Thoracic aorta (tissue), 2 donors: Measurements from ENCODE around the gene ZNF423. TPM values are rescaled to one million over a fixed set of nuclear protein-coding genes. Genes with fewer than 3 reads are reported as not detected.

Experiments
- ATAC-seq: fragments of 150-250 bp; one replicate; pipeline ENCODE4 v1.8.0; 2017; ENCODE audit warnings: low read depth; ENCODE audit not compliant: insufficient number of reproducible peaks, low FRiP score
- DNase-seq: peaks from one replicate; pipeline ENCODE4 v3.0.0-alpha.2; 2020; ENCODE audit warnings: low spot score
- H3K27ac ChIP-seq, 2 donors: fragments of 200-600 bp; sonication (generic); 1 replicate in 1 of 2; 2 replicates in 1 of 2; pipeline ENCODE4 v1.5.1; 2016; ENCODE audit warnings: mild to moderate bottlenecking in 2 of 2, moderate library complexity in 2 of 2
- H3K27me3 ChIP-seq: fragments of 200-600 bp; sonication (generic); replicated peaks from 2 replicates; pipeline ENCODE4 v1.6.0; 2016; ENCODE audit warnings: mild to moderate bottlenecking; ENCODE audit not compliant: insufficient read depth
- H3K36me3 ChIP-seq: fragments of 200-600 bp; sonication (generic); one replicate; pipeline ENCODE4 v1.5.1; 2016
- H3K4me1 ChIP-seq, 2 donors: fragments of 200-600 bp; sonication (generic); 1 replicate in 1 of 2; 2 replicates in 1 of 2; pipeline versions ENCODE4 v1.5.1 to v1.6.0; 2016; ENCODE audit warnings: low read depth in 2 of 2, mild to moderate bottlenecking in 1 of 2; ENCODE audit not compliant: control insufficient read depth in 1 of 2
- H3K4me3 ChIP-seq: fragments of 200-600 bp; sonication (generic); 2 replicates; pipeline ENCODE4 v1.5.1; 2016; ENCODE audit warnings: mild to moderate bottlenecking
- H3K9me3 ChIP-seq: fragments of 200-600 bp; sonication (generic); 2 replicates; pipeline ENCODE4 v1.5.1; 2016
- total RNA-seq, 2 donors: library from RNA; depleted of rRNA; stranded (reverse); fragments of >200 nt; gene quantifications; one replicate each; pipeline versions ENCODE4 v1.1.0 to v1.2.3, GENCODE V29; 2016
- TF ChIP-seq, protein P1 (sequence below): fragments of 200-600 bp; sonication (generic); IDR thresholded peaks from one replicate; pipeline ENCODE4 v1.5.1; 2019; ENCODE audit warnings: antibody characterized with exemption

Gene ZNF423
- total RNA-seq, 2 donors from 2014 or later, result 16.2 to 22.9 TPM

DNA sequence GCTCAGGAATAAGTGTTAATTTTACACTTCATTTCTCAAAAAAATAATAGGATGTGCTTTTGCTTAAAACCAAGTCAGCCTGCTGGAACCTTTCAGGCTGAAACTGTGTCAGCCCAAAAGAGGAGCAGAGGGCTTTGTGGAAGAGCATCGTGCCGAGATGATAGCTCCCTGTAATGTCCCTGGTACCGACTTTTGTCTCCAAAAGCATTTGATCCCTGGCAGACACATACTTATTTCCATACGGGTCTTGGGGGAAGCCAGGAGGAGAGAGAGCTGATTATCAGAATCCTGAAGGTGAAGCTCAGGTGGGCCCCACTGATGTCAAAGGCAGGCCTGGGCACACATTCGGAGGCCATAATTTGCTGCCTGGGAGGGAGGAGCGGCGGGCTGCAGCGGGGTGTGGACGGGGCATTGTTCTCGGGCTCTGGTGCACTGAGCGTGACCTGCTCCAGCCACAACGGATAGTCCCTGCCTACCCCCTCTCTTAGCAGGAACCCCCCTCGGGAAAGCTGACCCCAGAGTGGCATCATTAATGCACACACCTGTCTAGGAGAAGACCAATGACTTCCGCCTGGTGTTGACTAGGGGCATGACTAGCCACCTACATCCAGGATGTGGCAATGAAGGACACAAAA, 326.4 kb downstream of the ZNF423 start:
- no peaks in the 10 kb centered on the region for H3K36me3 ChIP-seq
- no peaks in the 10 kb centered on the region for H3K9me3 ChIP-seq
- no peaks in the 10 kb centered on the region for H3K27me3 ChIP-seq
- DNase-seq (no peak), ATAC-seq (no peak)
- no peak overlapping the region for H3K4me3 ChIP-seq
- TF ChIP-seq, protein P1, sequence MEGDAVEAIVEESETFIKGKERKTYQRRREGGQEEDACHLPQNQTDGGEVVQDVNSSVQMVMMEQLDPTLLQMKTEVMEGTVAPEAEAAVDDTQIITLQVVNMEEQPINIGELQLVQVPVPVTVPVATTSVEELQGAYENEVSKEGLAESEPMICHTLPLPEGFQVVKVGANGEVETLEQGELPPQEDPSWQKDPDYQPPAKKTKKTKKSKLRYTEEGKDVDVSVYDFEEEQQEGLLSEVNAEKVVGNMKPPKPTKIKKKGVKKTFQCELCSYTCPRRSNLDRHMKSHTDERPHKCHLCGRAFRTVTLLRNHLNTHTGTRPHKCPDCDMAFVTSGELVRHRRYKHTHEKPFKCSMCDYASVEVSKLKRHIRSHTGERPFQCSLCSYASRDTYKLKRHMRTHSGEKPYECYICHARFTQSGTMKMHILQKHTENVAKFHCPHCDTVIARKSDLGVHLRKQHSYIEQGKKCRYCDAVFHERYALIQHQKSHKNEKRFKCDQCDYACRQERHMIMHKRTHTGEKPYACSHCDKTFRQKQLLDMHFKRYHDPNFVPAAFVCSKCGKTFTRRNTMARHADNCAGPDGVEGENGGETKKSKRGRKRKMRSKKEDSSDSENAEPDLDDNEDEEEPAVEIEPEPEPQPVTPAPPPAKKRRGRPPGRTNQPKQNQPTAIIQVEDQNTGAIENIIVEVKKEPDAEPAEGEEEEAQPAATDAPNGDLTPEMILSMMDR, result no peak
- no peaks in the 10 kb centered on the region for H3K4me1 ChIP-seq
- H3K27ac ChIP-seq, result no peak overlapping the region

DNA sequence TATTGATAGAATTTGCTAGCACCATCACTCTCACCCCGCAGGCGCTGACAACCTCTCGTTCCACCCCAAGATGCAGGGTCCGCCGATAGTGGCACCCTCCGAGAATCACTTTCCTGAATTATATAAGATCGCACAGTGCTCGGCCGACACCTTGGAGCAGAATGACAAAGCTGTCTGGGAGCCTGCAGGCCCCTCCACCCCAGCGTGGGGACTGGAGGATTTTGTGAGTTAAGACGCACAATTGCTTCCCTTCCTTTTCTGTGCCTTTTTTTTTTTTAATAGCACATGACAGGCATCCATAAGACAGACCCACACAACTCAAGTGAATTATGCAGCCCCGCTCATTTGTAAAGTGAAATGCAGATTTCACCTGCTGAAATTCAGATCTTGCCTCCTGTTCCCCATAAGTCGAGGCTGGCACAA, 327.0 kb downstream of the ZNF423 start:
- H3K27ac ChIP-seq, result no peak overlapping the region
- ATAC-seq, result no peak
- DNase-seq, result no peak
- no peaks in the 10 kb centered on the region for H3K36me3 ChIP-seq
- H3K4me1 ChIP-seq, result no peaks in the 10 kb centered on the region
- no peaks in the 10 kb centered on the region for H3K27me3 ChIP-seq
- TF ChIP-seq, protein P1, result no peak
- H3K9me3 ChIP-seq, result no peaks in the 10 kb centered on the region
- peak overlapping the region; percentile 64 for H3K4me3 ChIP-seq

DNA sequence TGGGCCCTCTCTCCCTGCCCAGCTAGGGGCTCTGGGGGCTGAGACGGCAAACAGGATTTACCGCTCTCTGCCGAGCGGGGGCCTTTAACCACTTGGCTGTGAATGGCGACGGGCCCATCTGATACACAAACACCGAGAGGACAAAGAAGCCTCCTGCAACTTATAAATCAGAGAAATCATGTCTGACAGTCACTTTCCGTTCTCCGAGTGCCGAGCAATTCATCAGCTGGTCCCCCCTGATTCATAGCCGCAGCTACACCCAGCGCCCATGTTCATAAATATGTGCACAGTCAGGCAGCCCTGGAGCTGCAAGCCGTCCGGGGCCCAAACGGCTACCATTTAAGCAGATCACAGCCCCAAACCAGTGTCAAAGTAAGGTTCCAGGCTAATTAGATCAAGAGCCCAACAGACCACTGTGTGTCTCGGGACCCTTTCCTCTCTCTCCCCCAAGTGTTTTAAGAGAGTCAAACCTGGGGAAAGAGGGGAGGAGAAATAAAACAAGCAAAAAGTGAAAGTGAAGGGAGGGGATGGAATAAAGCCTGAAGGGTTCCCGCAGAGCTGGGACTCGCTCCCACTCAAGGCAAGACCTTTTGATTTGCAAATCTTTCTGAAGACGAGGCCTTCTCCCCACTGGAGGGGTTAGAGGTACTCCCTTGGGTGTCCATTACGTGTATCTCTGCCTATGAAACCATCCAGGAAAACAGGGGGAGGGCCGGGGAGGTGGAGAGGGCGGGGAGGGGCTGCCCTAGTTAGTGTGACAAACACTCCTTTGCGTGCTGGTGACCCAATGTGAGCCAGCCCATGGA, 327.6 kb downstream of the ZNF423 start:
- Histone ChIP-seq H3K9me3 (no peaks in the 10 kb centered on the region), H3K4me1 (no peaks in the 10 kb centered on the region), H3K27me3 (no peaks in the 10 kb centered on the region), H3K36me3 (no peaks in the 10 kb centered on the region), H3K4me3 (peak overlapping the region; percentile 64), H3K27ac (no peak overlapping the region)
- TF ChIP-seq, protein P1, result no peak
- no peak for ATAC-seq
- DNase-seq, result no peak

DNA sequence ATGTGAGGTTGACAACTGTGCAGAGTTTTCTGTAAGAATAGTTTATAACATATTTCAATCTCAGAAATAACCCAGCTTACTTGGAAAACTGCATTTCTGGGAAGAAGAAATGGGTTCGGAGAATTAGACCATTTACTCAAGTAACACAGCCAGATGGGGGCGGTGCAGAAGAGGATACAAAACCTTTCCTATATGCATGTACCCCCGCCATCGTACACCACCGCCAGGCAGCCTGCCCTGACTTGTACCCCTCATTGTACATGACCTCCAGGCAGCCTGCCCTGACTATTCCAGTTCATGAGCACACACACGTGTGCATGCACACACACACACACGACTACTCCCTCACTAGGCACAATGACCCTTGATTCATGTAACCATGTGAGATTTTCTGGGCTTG, 328.3 kb downstream of the ZNF423 start:
- TF ChIP-seq, protein P1, result no peak
- Histone ChIP-seq H3K27me3 (no peaks in the 10 kb centered on the region), H3K4me3 (peak overlapping the region; percentile 64), H3K4me1 (no peaks in the 10 kb centered on the region), H3K36me3 (peaks cover under 1% of the 10 kb centered on the region), H3K27ac (no peak overlapping the region), H3K9me3 (no peaks in the 10 kb centered on the region)
- DNase-seq (no peak), ATAC-seq (no peak)

DNA sequence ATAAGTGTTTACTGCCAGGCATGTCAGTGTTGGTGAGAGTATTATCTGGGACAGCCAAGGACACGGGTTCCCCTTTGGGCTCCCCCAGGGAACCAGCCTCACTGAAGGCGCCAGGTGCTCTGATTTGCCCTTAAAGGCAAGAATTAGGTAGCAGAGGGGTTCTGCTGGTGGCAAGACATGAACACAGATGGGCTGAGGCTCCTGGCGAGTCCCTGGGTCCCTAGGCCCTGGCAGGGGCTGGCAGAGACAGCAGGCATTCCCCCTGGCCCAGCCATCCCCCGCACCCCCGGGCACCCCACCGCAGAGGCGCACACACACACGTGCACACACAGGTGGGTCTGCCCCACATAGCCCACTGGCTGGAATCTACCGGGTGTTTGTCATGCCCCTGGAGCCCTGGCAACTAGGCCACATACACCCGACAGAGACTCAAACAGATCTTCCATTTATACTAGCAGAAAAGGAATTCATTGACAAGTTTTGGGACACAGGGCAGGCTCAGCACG, 329.0 kb downstream of the ZNF423 start:
- Histone ChIP-seq H3K27me3 (no peaks in the 10 kb centered on the region), H3K9me3 (no peaks in the 10 kb centered on the region), H3K27ac (no peak overlapping the region), H3K36me3 (peaks cover 3% of the 10 kb centered on the region), H3K4me3 (no peak overlapping the region), H3K4me1 (no peaks in the 10 kb centered on the region)
- ATAC-seq (no peak), DNase-seq (no peak)
- TF ChIP-seq, protein P1, result no peak
